ENCODE measurements around the gene YOD1. TPM values are rescaled to one million over a fixed set of nuclear protein-coding genes. Genes with fewer than 3 reads are reported as not detected.

YOD1 gene
- total and polyA plus RNA-seq, 2 donors (not counting 3 experiments of a cell fraction or from before 2014, with no cell fraction given) = 1.2 to 5.9 TPM

- H3K4me2 ChIP-seq (ENCODE audit: insufficient read depth, low read length) = no peak overlapping the region
- no peaks in the 10 kb centered on the region for H3K9me3 ChIP-seq (replicated peaks; ENCODE audit: control insufficient read depth, insufficient read depth, low read length)
- no peaks in the 10 kb centered on the region for H3K36me3 ChIP-seq (ENCODE audit: control insufficient read depth in 2 of 2, extremely low read depth in 1 of 2, insufficient read depth in 2 of 2, low read length in 2 of 2)
- no peak overlapping the region for H3K4me3 ChIP-seq (replicated peaks in 1 of 3; ENCODE audit: insufficient read depth in 1 of 3, low read depth in 1 of 3, low read length in 3 of 3)
- peak; percentile 95 for FAIRE-seq
- H3K4me1 ChIP-seq (ENCODE audit: control insufficient read depth, extremely low read depth, insufficient read depth, low read length) = no peaks in the 10 kb centered on the region
- no TSS peak for BruUV-seq (replicated peaks)
- intact Hi-C loops (cut with micrococcal nuclease) = loop anchor here (1.0 kb wide), 4 partner anchors 27 to 422 kb away; no protein-coding TSS in a partner anchor
- H3K9me1 ChIP-seq (replicated peaks; ENCODE audit: control insufficient read depth, extremely low read depth, insufficient read depth, low read length) = no peaks in the 10 kb centered on the region
- no peaks in the 10 kb centered on the region for H4K20me1 ChIP-seq (replicated peaks; ENCODE audit: control insufficient read depth, extremely low read depth, insufficient read depth, low read length)
- DNase-seq (ENCODE audit: low read depth, low spot score) = peak; percentile 85
- ChIA-PET CTCF (interaction anchor here (0.7 to 2.7 kb wide), 5 partner anchors 9 to 343 kb away, joined by 3 to 17 read pairs (median 3); no protein-coding TSS in a partner anchor), POLR2A (no interaction called here)
- dilution Hi-C loops (cut with MboI; ENCODE audit: extremely low pct_ligation_motif_present, low sequenced_read_pairs) = no loop called here
- no peaks in the 10 kb centered on the region for H3K79me2 ChIP-seq (ENCODE audit: control insufficient read depth, insufficient read depth, low read length)
- H3K9ac ChIP-seq (replicated peaks; ENCODE audit: extremely low read depth, insufficient read depth, low read length) = no peak overlapping the region
- TF ChIP-seq GATA2 (IDR thresholded peaks at IDR 0.05; ENCODE audit: insufficient read depth, insufficient read length, low read depth, low read length) = no peak
- peak; percentile 69 to 75 for TF ChIP-seq CTCF (IDR thresholded peaks at IDR 0.05; ENCODE audit: extremely low read depth in 1 of 2, insufficient read depth in 1 of 2, low read depth in 1 of 2, low read length in 2 of 2)
- H2AFZ ChIP-seq (ENCODE audit: low read depth, low read length) = no peak overlapping the region
- no peak overlapping the region for H3K27ac ChIP-seq (ENCODE audit: insufficient read depth, low read depth, low read length)
- H3K27me3 ChIP-seq (ENCODE audit: control insufficient read depth in 2 of 2, insufficient read depth in 2 of 2, low read length in 2 of 2) = peaks cover 2 to 5% of the 10 kb centered on the region in 2 experiments
These were observed 26.7 kb upstream of the YOD1 start for GRCh38 chr1:207077470-207078377.

- H4K20me1 ChIP-seq (replicated peaks; ENCODE audit: control insufficient read depth, extremely low read depth, insufficient read depth, low read length) = no peaks in the 10 kb centered on the region
- H3K9me1 ChIP-seq (replicated peaks; ENCODE audit: control insufficient read depth, extremely low read depth, insufficient read depth, low read length) = no peaks in the 10 kb centered on the region
- H3K9me3 ChIP-seq (replicated peaks; ENCODE audit: control insufficient read depth, insufficient read depth, low read length) = no peaks in the 10 kb centered on the region
- no peak overlapping the region for H3K27ac ChIP-seq (ENCODE audit: insufficient read depth, low read depth, low read length)
- H3K27me3 ChIP-seq (ENCODE audit: control insufficient read depth in 2 of 2, insufficient read depth in 2 of 2, low read length in 2 of 2) = peaks cover 2 to 5% of the 10 kb centered on the region in 2 experiments
- POLR2A ChIA-PET = no interaction called here
- dilution Hi-C loops (cut with MboI; ENCODE audit: extremely low pct_ligation_motif_present, low sequenced_read_pairs) (no loop called here), intact Hi-C loops (cut with micrococcal nuclease) (loop anchor here (1.0 kb wide), 3 partner anchors 27 to 142 kb away; no protein-coding TSS in a partner anchor)
- CTCF ChIA-PET = interaction anchor here (0.7 to 2.7 kb wide), 4 partner anchors 141 to 342 kb away, joined by 3 to 17 read pairs (median 3); no protein-coding TSS in a partner anchor
- no peak for DNase-seq (ENCODE audit: low read depth, low spot score)
- H3K9ac ChIP-seq (replicated peaks; ENCODE audit: extremely low read depth, insufficient read depth, low read length) = no peak overlapping the region
- H2AFZ ChIP-seq (ENCODE audit: low read depth, low read length) = no peak overlapping the region
- BruUV-seq (replicated peaks) = no TSS peak
- TF ChIP-seq POLR2A (IDR thresholded peaks at IDR 0.05; ENCODE audit: low read depth, low read length) (no peak), MAX (IDR thresholded peaks at IDR 0.05; ENCODE audit: insufficient read depth, insufficient read length) (no peak), GATA2 (IDR thresholded peaks at IDR 0.05; ENCODE audit: insufficient read depth, insufficient read length, low read depth, low read length) (no peak)
- H3K4me2 ChIP-seq (ENCODE audit: insufficient read depth, low read length) = no peak overlapping the region
- H3K36me3 ChIP-seq (ENCODE audit: control insufficient read depth in 2 of 2, extremely low read depth in 1 of 2, insufficient read depth in 2 of 2, low read length in 2 of 2) = no peaks in the 10 kb centered on the region
- no peaks in the 10 kb centered on the region for H3K4me1 ChIP-seq (ENCODE audit: control insufficient read depth, extremely low read depth, insufficient read depth, low read length)
- H3K79me2 ChIP-seq (ENCODE audit: control insufficient read depth, insufficient read depth, low read length) = no peaks in the 10 kb centered on the region
- H3K4me3 ChIP-seq (replicated peaks in 1 of 3; ENCODE audit: insufficient read depth in 1 of 3, low read depth in 1 of 3, low read length in 3 of 3) = no peak overlapping the region
- FAIRE-seq = no peak
These were observed 26.0 kb upstream of the YOD1 start for GRCh38 chr1:207077012-207077411.
